Inflammatory macrophage treated with lipopolysaccharide for 1 hour (primary cell): ENCODE data around the gene ALDH3B1.
"Not testable (repeated sequence)": the region's sequence is repeated elsewhere in the genome, so short reads cannot be mapped to it uniquely, and the experiment has no call there.

Source experiments
- DNase-seq, 2 donors: peaks; one replicate each; pipeline ENCODE4 v3.0.0-alpha.2; 2020 to 2022

ALDH3B1 gene, protein sequence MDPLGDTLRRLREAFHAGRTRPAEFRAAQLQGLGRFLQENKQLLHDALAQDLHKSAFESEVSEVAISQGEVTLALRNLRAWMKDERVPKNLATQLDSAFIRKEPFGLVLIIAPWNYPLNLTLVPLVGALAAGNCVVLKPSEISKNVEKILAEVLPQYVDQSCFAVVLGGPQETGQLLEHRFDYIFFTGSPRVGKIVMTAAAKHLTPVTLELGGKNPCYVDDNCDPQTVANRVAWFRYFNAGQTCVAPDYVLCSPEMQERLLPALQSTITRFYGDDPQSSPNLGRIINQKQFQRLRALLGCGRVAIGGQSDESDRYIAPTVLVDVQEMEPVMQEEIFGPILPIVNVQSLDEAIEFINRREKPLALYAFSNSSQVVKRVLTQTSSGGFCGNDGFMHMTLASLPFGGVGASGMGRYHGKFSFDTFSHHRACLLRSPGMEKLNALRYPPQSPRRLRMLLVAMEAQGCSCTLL

DNA sequence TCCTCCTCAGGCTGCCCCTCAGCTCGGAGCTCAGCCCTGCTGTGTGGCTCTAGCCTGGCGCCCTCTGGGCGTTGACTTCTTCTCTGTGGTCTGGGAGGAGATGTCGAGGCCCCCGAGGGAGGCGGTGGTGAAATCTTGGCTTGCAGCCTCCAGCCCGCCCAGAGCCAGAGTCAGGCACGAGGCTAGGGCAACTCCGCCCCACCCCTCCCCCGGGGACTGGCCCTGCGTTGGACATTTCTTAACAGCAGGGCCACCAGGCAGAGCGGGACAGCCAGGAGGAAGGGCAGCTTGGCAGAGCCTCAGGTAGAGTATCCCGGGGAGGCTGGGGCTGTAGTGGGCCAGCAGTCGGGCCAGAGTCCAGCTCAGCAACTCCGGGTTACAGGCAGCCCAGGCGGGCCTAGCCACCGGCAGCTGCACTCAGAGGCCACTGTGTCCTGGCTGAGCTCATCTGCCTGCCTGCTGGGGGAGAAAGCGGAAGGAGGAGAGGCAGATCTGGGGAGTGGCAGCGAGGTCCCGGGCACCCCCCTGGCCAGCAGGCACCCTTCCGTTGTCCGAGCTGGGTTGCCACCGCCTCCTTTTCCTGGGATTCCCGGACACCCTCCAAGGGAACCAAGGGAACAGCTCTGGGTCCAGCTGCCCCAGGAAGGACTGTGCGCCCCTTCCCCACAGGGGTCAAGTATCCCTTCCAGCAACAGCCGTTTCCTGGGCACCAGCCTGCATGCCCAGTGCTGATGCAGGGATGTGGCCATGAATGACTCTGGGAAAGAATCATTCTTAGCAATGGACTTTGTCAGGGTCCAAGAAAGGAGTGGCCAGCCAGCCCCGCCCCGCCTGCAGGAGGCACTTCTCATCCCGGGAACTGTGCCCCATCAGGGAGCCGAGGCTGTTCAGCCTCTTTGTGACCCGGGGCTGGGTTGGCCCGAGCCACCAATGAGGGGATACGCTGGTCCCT, at the start of gene ALDH3B1:
ALDH3B1 (plus strand) TSS at position 238 of the 952 bp plus-strand sequence. CDS start 4,971 bp downstream, outside the sequence.
- DNase-seq: peak; percentile 93 to 95

DNA sequence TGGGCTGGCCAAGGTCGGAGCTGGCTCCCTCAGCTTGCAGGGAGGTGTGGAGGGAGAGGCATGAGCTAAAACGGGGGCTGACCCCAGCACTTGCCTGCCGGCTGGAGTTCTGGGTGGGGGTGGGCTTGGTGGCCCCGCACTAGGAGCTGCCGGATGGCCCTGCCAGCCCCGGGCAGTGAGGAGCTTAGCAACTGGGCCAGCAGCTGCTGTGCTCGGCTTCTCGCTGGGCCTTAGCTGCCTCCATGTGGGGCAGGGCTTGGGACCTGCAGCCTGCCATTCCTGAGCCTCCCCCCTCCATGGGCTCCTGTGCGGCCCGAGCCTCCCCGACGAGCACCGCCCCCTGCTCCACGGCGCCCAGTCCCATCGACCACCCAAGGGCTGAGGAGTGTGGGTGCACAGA, 46.9 kb upstream of the ALDH3B1 start:
- not testable (repeated sequence) for DNase-seq

DNA sequence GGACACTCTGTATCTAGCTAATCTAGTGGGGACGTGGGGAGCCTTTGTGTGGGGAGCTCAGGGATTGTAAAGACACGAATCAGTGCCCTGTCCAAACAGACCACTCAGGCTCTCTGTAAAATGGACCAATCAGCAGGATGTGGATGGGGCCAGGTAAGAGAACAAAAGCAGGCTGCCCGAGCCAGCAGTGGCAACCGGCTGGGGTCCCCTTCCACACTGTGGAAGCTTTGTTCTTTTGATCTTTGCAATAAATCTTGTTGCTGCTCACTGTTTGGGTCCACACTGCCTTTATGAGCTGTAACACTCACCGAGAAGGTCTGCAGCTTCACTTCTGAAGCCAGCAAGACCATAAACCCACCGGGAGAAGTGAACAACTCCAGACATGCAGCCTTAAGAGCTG, 46.2 kb upstream of the ALDH3B1 start:
- DNase-seq: not testable (repeated sequence)

DNA sequence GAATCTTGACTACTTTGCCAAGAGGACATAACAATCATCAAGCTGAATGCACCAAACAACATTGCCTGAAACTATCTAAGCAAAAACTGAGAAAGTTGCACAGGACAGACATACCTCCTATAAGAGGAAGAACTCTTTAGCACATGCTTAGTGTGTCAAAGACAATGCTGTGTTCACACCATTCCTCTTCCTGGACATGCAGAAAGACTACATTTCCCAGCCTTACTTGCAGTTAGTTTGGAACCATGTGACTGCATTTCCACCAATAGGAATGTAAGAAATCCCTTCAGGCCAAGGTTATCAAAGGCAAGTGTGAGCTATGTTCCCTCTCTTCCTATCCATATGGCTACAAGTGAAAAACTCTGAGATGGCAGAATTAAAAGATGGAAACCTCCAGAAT, 45.4 kb upstream of the ALDH3B1 start:
- not testable (repeated sequence) for DNase-seq

DNA sequence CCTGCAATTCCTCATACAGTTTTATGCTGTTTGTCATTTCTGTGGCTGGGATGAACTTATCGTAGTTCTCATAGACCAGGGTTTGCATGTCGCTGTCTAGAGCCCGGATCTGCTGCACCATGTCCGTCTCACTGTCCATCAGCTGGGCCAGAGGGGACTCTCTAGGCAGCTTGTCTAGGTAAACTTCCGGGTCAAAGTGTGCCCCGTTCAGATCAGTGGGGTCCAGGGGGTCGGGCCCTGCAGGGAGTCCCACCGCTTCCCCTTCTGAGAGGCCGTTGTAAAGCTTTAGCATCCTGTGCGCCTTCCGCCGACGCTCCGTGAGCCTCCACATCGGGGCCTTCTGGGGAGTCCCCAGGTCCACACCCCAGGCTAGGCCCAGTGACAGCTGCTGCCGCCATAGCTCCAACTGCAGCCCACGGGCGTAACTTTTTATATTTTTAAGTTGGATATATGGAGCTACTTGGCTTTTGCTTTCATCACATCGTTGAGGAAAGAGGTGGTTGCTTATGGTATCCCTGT, 44.2 kb upstream of the ALDH3B1 start:
- not testable (repeated sequence) for DNase-seq

DNA sequence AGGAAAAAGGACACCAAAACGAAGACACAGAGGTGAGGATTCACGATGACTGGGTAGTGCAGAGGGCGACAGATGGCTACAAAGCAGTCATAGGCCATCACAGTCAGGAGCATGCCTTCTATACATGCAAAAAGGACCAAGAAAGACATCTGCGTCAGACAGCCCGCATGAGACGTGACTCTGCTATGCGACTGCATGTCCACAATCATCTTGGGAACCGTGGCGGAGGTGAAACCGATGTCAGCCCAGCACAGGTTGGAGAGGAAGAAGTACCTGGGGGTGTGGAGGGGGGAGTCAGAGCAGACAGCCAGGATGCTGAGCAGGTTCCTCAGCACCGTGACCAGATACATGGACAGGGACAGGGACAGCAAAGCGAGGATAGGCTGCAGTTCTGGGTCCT, 35.4 kb upstream of the ALDH3B1 start:
- DNase-seq: not testable (repeated sequence)

DNA sequence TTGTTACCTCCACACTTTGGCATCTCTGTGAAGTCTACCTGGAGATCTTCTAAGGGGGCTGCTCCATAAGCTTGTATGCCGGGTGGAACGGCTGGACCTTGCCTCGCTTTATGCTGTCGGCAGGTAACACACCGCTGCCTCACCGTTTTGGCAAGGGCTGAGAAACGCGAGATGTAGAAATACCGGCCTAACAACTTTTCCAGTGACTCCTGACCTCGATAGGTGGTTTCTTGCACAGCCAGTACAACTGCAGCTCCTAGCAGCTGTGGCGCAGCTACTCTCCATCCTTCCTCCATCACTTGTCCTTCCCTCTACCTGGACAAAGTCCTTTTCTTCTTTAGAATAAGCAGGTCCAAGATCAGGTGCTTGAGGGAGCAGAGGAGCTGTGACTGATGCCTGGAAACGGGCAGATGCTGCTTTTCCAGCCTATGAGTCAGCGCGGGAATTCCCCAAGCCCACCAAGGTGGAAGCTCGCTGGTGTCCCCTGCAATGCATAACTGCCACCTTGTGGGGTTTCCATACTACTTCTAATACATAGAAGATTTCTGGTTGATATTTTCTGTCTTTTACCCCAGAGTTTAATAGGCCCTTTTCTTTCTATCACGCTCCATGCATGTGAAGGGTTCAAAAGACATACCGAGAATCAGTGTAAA, 31.2 kb upstream of the ALDH3B1 start:
- not testable (repeated sequence) for DNase-seq

DNA sequence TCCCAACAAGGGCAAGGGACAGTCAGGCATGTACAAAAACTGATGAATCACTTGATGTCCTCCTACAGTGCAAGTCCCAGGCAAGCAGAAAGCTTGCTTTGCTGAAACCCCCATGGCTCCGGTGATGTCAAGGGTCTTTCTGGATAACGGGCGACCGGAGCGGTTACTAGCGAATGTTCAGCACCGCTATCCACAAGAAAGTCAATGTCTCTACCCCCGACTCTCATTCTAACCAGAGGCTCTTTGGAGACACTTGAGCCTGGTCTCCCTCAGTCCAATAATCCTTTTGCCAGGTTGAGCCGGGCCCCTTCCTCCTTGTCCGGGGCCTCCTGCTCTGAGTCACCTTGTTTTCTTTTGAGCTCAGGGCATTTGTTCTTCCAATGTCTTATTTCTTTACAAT, 28.9 kb upstream of the ALDH3B1 start:
- not testable (repeated sequence) for DNase-seq

DNA sequence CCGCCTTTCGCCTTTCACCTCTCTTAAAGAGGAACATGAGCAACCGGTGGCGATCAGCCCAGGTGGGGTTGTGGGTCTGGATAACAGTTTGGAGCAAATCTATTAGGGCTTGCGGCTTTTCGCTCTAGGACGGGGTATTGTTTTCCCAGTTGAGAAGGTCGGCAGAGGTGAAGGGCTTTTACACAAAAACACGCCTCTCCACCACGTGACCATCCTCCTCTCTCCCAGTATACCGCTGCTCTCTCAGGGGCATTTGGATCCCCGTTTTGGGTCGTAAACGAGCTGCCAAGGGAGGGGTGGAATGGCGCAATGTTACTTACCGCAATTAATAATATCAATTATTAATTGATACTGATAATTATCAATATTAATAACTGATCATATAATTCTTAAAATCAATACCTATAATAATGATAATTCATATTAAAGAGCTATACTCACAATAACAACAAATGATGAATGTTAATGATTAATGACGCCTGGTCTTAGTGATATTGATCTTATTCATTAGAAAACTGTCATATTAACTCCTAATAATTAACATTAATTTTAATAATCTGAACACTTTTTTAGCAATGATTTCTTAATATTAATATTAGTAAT, 27.8 kb upstream of the ALDH3B1 start:
- not testable (repeated sequence) for DNase-seq

DNA sequence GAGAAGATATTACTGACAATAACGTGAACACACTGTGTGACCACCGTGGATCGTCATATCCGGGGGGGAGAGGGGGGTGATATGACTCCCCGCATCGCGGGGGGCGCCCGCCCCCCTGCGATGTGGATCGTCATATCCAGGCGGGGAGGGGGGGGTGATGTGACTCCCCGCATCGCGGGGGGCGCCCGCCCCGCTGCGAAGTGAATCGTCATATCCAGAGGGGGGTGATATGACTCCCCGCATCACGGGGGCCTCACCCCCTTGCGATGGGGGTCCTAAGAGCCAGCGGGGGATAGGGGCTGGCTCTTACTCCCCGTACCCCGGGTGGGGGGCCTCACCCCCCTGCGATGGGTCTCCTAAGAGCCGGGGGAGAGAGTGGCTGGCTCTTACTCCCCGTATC, 26.2 kb upstream of the ALDH3B1 start:
- DNase-seq: no peak

DNA sequence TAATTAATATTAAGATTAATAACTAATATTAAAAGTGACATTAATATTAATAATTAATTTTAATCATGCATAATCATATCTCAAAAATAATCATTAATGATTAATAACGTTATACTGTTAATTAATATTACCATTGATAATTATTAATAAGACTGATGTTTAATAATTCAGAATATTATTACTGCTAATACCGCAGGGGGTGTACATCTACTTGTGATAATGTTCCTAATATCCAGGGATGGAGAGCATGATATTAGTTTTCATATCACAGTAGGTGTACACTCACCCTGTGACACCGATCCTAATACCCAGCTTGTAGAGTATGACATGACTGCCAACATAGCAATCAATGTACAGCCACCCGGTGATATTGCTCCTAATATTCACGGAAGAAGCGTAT, 24.8 kb upstream of the ALDH3B1 start:
- DNase-seq: not testable (repeated sequence)

DNA sequence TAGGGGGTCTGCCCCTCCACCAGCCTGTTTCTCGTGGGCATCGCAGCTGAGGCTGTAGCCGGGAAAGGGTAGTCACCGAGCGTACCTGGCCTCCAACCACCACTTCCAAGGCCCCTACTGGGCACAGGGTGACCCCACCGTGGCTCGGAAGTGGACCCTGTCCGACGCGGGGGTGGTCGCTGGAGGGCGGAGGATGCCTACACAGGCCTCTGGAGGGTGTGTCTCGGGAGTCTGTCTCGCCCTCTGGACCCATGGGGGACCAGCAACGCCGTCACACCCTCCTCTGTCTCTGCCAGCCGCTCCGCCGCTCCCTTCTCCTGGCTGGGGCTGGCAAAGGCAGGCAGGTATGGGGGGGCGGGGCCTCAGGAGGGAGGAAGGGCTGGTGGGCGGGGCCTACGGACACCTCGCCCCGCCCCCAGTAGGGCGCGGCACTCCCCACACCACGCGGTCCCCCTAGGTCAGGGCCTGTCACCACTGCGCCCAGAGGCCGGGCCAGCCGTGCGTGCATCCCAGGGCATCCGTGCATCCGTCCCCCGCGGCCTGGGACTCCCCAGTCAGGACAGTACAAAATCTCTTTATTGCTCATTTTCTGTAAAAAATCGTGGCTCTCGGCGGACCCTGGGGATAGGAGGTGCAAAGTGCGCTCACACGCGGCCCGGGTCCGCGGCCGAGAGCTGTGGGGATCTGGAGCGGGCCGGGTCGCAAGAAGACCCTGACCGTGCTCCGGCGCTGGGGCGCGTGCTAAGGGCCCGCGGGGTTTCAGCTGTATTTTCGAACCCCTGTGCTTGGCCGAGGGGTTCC, 19.4 kb upstream of the ALDH3B1 start:
- not testable (repeated sequence) for DNase-seq

DNA sequence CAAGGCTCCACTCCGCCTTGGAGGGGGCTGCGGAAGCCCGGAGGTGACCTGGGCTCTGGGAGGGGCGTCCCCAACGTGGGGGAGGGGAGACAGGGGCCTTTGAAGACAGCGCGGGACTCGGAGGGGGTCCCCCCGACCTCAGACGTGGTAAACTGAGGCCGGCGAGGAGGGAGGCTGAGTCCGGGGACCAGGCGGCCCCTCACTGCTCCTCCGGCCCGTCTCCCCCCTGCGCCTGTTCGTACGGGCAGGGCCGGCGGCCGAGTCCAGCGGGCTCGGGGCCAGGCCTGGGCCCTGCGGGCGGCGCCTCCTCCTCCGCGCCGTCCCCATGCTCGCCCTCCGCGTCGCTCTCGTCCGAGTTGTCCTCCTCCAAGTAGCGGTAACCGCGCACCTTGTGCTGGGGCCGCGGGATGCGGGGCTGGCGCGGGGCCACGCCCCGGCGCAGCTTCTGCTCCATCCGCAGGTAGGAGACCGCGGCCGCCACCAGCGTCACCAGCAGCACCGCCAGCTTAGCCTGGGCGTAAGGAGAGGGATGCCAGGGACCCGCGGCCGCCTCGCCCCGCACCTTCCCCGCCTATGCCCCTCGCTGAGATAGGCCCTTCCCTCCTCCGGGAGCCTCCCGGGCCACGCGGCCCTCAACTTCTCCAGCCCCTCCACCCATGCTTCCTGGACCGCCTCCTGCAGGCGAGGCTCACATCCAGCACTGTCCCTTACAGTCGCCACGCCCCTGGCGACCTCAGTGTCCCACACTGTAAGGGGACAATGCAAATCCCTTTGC, 18.6 kb upstream of the ALDH3B1 start:
- DNase-seq: not testable (repeated sequence)

DNA sequence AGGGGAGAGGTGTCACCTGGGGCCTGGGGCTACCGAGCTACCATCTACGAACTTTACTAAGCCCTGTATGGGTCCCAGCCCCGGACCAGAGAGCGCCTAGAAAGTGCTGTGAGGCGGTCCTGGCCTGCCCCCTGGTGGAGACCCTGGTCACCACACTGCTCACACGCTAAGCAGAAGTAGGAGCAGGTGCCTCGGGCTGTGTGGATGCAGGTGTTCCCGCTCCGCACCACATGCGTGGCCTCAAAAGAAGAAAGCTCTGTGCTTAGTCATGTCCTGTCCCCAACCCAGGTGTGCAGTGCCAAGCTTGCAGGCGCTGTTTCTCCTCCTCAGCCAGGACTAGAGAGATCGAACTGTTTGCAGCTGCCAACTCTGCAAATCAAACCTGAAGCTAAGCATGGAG, 16.3 kb upstream of the ALDH3B1 start:
- not testable (repeated sequence) for DNase-seq

DNA sequence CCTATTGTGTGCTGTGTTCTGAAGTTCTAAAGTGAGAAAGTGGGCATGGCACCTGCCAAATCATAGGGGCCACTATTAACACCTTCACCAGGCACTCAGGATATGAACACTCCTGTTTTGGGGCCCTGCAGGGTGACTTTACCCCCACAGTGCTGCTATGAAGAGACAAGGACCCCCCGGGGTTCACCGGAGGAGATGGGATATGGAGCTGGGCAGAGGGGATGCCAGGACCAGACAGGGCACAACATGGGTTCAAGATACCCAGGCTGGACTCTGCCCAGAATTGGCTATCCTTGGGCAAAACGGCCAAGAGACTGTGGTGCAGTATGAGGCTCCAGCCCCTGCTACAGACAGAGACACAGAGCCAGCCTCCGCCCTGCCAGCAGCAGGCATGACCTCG, 15.7 kb upstream of the ALDH3B1 start:
- not testable (repeated sequence) for DNase-seq

DNA sequence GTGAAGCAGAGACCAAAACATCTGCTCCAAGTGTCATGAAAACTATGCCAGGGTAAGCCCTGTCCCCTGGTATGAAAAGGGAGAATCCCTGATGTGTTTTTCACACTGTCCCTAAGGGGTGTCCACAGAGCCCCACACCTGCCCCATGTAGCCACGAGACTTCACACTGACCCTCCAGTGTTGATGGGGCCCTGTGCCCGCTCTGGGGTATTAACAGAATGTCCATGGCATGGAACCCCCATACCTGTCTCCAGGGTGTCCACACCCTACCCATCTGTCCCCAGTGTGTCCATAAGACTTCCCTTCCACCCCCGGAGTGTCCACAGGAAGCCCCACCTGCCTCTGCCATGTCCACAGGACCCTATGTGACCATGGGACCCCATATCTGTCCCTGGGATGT, 15.0 kb upstream of the ALDH3B1 start:
- not testable (repeated sequence) for DNase-seq

DNA sequence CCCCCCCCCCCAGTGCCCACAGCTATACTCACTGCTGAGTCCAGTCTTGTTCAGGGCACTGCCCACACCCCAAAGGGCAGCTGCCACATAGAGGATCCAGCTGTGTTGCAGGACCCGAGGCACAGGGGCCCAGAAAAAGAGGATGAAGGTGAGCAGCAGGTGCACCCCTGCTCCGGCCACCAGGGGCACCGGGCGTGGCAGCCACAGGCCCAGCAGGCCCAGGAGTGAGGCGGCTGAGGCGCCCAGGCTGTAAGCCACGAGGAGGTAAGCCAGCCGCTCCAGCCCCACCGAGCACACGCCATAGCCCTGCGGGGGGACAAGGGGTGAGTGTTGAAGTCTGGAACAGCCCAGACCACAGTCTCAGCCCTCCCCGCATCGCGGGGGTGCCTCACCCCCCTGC, 14.5 kb upstream of the ALDH3B1 start:
- DNase-seq: not testable (repeated sequence)

DNA sequence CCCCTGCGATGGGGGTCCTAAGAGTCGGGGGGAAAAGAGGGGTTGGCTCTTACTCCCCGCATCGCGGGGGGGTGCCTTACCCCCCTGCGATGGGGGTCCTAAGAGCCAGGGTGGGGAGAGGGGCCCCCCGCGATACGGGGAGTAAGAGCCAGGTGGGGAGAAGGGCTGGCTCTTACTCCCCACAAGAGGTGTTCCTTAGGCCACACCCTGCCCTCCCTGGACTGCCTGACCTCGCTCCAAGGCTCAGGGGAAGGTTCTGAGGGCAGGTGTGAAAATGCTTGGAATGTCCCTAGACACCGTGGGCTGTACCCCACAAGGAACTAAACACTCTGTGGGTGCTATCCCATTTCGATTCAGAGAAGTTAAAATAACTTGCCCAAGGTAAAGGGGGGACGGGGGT, 14.1 kb upstream of the ALDH3B1 start:
- no peak for DNase-seq

DNA sequence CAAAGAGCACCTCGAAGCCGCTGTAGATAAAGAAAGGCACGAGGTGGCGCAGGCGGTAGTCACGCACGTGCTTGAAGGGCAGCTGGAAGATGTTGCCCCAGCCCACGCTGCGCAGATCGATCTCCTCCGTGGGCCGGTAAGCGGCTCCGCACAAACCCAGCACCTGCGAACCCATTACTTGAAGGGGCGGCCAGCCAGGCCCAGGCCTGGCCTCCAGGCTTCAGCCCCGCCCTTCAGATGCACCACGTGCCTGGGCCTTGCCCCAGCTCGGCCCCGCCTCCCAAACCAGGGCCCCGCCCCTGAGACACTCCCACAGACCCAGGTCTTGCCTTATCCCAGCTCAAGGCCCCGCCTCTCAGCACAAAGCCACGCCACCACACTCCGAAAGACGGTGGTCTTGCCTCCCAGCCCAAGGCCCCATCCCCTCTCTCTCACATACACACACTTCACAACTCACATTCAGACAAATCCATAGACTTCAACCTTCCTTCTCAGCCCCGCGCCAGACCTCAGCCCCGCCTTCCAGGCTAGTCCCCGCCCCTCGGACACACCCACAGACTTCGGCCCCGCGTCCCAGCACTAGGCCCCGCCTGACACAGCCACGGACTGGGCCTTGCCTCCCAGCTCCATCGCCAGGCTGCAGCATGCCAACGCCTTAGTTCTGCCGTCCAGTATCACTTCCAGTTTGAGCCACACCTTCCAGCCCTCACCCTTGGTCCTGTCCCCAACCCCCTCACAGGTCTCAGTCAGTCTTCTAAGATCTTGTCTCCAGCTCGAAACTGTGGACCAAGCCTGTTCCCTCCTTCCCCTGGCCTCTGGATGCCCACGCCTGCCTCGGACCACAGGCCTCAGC, 13.3 kb upstream of the ALDH3B1 start:
- peak; percentile 78 to 94 for DNase-seq
